Globus pallidus (tissue), 1 donor: Measurements from ENCODE around the gene NEDD4L.
A peak's percentile ranks its signal among the peaks of the same experiment; 100 is the strongest.

ENCODE experiments used
- DNase-seq: peaks from one replicate; pipeline ENCODE4 v3.0.0-alpha.2; 2015; ENCODE audit warnings: low spot score

NEDD4L gene

DNA sequence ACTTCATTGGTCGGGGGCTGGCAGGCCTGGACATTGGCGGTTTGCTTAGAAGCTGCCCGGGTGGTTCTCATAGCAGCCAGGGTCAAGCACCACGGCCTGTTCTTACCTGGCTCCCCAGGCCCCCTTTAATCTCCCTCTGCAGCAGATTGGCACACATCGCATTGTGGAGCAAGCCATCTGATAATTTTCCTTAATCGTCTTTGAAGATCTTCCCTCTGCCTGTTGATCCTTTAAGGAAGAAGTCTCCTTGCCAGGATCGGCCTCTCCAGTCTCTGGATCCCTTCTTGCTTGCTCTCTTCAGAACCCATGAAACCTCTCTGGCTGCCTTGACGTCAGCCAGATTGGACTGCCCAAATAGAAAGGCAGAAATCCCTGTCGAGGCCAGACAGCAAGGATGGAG lies 75.8 kb downstream of the NEDD4L start:
- no peak for DNase-seq

GRCh38 chr18:58124475-58124874 lies 80.4 kb downstream of the NEDD4L start:
- DNase-seq = no peak

DNA sequence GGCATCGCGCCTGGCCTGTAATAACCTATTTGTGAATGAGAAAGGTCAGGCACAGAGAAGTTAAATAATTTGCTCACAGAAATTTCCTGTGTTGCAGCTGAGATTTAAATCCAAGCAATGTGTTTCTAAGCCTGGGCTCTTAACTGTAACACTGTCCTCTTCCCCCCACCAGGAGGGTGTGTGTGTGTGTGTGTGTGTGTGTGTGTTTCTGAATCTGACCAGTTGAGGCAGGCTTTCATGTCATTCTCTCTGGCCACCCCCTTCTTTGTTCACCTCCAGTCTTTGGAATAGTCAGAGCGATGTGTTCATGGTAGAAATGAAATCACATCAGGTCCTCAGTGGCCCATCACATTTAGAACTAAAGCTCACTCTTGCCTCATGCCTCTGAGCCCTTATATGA lies 81.2 kb downstream of the NEDD4L start:
- no peak for DNase-seq

DNA sequence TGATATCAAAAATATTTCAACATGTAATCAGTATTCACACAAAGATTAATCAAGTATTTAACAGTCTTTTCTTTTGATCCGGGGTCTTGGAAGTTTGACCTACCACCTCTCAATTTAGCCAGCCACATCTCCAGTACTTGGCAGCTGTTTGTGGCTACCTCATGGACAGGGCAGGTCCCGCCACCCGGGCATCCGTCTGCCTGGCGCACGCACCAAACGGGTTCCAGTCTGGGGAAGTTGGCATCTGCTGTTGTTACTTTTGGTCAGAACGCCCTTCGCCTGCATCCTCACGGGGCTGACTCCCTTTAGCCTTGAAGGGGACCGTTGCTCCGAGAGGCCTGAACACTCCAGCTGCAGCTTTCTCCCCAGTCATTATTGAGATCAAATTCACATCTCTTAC lies 81.7 kb downstream of the NEDD4L start:
- DNase-seq = no peak

- DNase-seq = no peak
These were observed 84.7 kb downstream of the NEDD4L start for GRCh38 chr18:58128381-58129374.

- no peak for DNase-seq
These were observed 88.7 kb downstream of the NEDD4L start for GRCh38 chr18:58132595-58133261.

DNA sequence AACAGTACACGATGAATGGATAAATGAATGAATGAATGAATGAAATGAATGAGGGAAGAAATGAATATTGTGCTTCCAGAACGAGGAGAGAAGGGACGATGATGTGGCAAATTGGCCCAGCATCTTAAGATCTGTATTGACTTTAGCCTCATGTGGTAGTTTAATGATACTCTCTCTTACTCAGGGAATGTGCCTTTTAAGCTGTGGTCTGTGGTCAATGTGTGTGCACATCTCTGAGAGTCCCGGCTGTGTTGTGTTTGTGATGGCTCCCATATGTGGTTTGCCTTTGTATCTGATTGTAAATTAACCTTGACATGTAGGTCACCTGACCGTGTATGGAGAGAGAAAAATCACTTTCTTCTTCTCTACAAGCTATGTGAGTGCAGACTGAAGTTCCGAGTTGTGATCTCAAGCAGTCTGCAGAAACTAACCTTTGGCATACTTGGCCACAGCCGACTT lies 91.2 kb downstream of the NEDD4L start:
- DNase-seq = no peak

GRCh38 chr18:58135701-58136331 lies 91.8 kb downstream of the NEDD4L start:
- DNase-seq = peak; percentile 70

DNA sequence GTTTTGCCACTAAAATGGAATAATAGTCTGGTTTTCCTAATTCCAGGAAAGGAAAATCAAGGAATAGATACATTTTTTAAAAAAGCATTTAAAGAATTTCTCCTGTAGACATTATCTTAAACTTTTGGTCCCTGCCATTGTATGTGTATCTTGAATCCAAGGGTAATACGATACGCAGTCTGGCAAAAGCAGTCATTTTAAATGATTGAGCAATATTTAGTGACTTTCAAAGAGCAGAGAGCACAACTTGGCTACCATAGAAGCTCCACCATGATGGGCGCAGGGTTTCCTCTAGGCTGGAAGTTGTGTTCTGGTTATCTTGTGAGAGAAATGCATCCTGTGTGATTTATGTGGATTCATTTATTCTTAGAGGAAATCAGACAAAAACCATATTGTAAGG lies 92.9 kb downstream of the NEDD4L start:
- no peak for DNase-seq

DNA sequence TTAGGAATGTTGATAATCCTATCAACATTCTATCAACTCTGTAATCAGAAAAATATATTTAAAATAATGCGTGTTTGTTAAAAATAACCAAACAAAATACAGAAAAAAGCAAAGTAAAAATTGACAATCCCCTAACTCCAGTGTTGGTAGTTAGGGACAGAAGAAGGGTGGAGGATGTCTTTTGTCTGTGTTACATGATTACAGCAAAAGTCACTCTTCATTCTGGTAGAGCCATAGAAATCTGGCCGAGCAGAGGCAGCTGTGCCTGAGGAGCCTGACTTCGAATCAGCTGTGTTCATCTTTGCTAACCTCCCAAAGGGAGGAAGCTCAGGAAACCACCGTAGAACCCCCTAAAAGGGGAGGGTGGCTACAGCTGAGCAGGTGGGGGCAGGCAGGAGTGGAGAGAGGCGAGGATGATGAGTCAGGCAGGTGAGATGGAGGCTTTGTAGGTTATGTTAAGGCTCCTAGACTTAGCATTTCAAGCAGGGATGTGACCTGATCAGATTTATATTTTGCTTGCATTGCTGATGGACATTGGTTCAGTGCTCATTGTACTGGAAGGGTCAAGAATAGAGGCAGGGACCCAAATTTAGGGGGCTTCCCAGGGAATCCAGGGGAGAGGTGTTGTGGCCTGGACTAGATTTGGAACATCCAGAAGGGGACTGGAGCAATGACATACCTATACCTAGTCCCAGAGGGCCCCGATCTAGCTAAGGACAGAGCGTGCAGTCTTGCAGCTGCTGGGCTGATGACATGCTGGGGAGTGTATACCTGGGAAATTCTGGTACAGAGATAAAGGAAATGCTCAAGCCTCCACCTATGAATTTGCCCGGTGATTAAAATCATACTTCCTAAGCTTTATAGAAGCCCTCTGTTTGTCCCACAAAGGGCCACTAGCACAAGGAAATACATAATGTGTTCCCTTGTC lies 95.7 kb downstream of the NEDD4L start:
- no peak for DNase-seq

- peak; percentile 61 for DNase-seq
These were observed 96.6 kb downstream of the NEDD4L start for GRCh38 chr18:58140387-58141325.

- DNase-seq = no peak
These were observed 99.4 kb downstream of the NEDD4L start for GRCh38 chr18:58143386-58143785.

DNA sequence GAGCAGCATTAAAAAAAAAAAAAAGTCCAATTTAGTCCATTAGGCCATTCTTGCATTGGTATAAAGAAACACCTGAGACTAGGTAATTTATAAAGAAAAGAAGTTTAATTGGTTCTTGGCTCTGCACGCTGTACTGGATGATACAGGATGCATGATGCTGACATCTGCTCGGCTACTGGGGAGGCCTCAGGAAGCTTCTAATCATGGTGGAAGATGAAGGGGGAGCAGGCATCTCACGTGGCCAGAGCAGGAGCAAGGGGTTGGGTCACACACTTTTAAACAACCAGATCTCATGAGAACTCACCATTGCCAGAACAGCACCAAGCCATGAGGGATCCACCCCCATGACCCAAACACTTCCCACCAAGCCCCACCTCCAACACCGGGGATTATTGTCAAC lies 100.1 kb downstream of the NEDD4L start:
- no peak for DNase-seq

GRCh38 chr18:58144671-58145285 lies 100.8 kb downstream of the NEDD4L start:
- DNase-seq = no peak

DNA sequence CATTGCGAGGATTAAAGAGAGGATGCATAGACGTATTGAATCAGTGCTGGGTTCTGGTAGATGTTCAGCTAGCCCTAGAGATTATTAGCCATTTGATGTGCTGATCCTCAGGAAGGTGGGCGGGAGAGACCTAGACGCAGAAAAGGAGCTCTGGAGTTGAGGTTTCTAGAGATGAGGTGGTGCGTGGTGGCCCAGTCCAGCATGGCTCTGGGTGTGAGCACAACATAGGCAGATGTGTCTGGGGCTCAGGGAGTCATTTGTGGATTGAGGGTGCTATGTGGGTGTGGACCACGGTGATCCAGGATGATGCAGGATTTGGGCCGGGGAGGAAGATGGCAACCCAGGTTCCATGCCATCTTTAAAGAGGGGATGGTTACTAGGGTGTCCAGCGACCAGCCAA lies 102.1 kb downstream of the NEDD4L start:
- DNase-seq = no peak

- no peak for DNase-seq
These were observed 105.0 kb downstream of the NEDD4L start for GRCh38 chr18:58148954-58149471.

DNA sequence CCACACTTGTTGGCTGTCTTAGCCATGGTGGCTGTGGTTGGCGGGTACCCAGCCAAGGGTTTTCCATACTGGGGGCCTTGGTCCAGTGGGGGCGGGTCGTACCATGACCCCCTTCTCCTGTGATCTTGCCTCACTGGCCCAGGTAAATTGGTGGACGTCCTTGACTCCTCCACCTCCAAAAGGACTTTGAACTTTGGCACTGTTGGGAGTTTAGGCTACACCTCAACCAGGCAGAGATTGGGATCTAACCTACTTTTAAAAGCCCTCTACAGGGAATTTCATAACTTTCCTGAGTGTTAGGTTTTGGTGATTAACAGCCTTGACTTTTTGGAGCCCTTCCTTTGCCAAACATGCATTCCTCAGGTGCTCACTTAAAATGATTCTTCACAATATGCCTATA lies 106.7 kb downstream of the NEDD4L start:
- DNase-seq = no peak

- DNase-seq = no peak
These were observed 108.2 kb downstream of the NEDD4L start for GRCh38 chr18:58152216-58152615.

DNA sequence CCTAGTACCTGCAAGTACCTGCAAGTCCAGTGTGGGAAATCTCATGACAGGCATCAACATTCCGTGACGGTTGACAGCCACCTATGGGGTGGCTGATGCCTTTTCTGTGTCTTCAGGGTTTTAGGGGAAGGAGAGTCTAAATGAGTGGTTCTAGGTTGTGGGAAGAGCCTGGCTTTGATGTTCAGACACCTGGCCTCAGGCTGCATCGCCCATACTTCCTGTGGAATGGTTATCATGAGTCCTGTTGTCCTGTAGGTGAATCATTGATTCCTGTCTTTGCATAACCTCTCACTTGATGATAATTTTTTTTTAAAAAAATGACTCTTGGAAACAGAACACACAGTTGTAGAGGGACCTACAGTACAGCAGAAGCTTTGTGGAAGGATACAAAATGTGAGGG lies 108.9 kb downstream of the NEDD4L start:
- no peak for DNase-seq

- no peak for DNase-seq
These were observed 112.5 kb downstream of the NEDD4L start for GRCh38 chr18:58156516-58156915.
